Measurements from ENCODE around the gene POPDC2. TPM values are rescaled to one million over a fixed set of nuclear protein-coding genes. Genes with fewer than 3 reads are reported as not detected.
A peak's percentile ranks its signal among the peaks of the same experiment; 100 is the strongest.

POPDC2 gene
- total RNA-seq, 1 experiment from 2014 or later, result 0.37 TPM

- H2BK5ac ChIP-seq (ENCODE audit: insufficient read length, low read length), result no peak within 1 kb of the TSS
- peak within 1 kb of the TSS; percentile 43 for H2AFZ ChIP-seq (ENCODE audit: low read length)
- H2BK15ac ChIP-seq (ENCODE audit: low read depth, low read length), result no peak within 1 kb of the TSS
- no peaks in the 10 kb centered on the region for H3K9me3 Mint-ChIP-seq
- peaks cover 9 to 35% (median 29%) of the 10 kb centered on the region in 3 experiments for H3K36me3 Mint-ChIP-seq (ENCODE audit: insufficient read depth in 1 of 3, low read depth in 3 of 3)
- H3K79me1 ChIP-seq (ENCODE audit: insufficient read depth, low read depth, low read length, poor library complexity, severe bottlenecking), result no peaks in the 10 kb centered on the region
- H3K9ac ChIP-seq (ENCODE audit: extremely low read depth, insufficient read length, low read length), result peak within 1 kb of the TSS; percentile 95
- H3K18ac ChIP-seq (ENCODE audit: insufficient read length, low read depth, low read length), result peak within 1 kb of the TSS; percentile 66
- no peak for TF ChIP-seq CTCF (conservative IDR thresholded peaks at IDR 0.05)
- H3K27me3 ChIP-seq (ENCODE audit: insufficient read depth, low read length), result no peaks in the 10 kb centered on the region
- no peaks in the 10 kb centered on the region for H4K20me1 ChIP-seq (ENCODE audit: control insufficient read depth, insufficient read depth, insufficient read length)
- no peak within 1 kb of the TSS for H3T11ph ChIP-seq (ENCODE audit: low read length)
- peak within 1 kb of the TSS; percentile 73 for H3K14ac ChIP-seq (ENCODE audit: insufficient read depth, low read length)
- no peak within 1 kb of the TSS for H4K91ac ChIP-seq (ENCODE audit: insufficient read length, low read depth, low read length)
- H3K79me2 ChIP-seq (ENCODE audit: insufficient read depth, low read length), result peaks cover 5% of the 10 kb centered on the region; the same call in 1 of the 2 replicates
- no peaks in the 10 kb centered on the region for H3K27me3 Mint-ChIP-seq (ENCODE audit: low read depth)
- peak within 1 kb of the TSS; percentile 44 for H3K27ac ChIP-seq (ENCODE audit: insufficient read length, low read depth, low read length)
- no peak within 1 kb of the TSS for H3K56ac ChIP-seq (ENCODE audit: insufficient read length, low read depth, low read length)
- H3K23me2 ChIP-seq (ENCODE audit: insufficient read length, low read depth, low read length, poor library complexity, severe bottlenecking), result no peaks in the 10 kb centered on the region
- no peak within 1 kb of the TSS for H2BK120ac ChIP-seq (ENCODE audit: low read depth, low read length, poor library complexity, severe bottlenecking)
- peaks cover 17 to 19% of the 10 kb centered on the region in 2 experiments for H3K4me1 Mint-ChIP-seq
- H3K4me3 Mint-ChIP-seq, result peak within 1 kb of the TSS; percentile 86 to 96
- WGBS (ENCODE audit: extremely low coverage, insufficient read length, low lambda C conversion rate), result no CpG with 5 or more reads among the region's 54 CpGs
- H3K4me2 ChIP-seq (ENCODE audit: insufficient read depth, insufficient read length, low read length), result peak within 1 kb of the TSS; percentile 97
- DNase-seq, result peak; percentile 97
- no peak within 1 kb of the TSS for H2AK5ac ChIP-seq (ENCODE audit: insufficient read length, low read length)
- no peak within 1 kb of the TSS for H2BK20ac ChIP-seq (ENCODE audit: low read depth, low read length, poor library complexity, severe bottlenecking)
- no peak within 1 kb of the TSS for H4K8ac ChIP-seq (replicated peaks; ENCODE audit: insufficient read length, low read depth, low read length)
- H2BK12ac ChIP-seq (ENCODE audit: insufficient read length, low read depth, low read length), result no peak within 1 kb of the TSS
- no peak within 1 kb of the TSS for H3K4ac ChIP-seq (ENCODE audit: low read depth, low read length)
- H3K23ac ChIP-seq (ENCODE audit: insufficient read length, low read depth, low read length), result no peak within 1 kb of the TSS
- H3K9me3 ChIP-seq (ENCODE audit: control insufficient read depth, low read depth, low read length), result no peaks in the 10 kb centered on the region
- peak within 1 kb of the TSS; percentile 85 to 93 (median 90) for H3K27ac Mint-ChIP-seq
- H4K5ac ChIP-seq (ENCODE audit: insufficient read length, low read depth, low read length), result no peak within 1 kb of the TSS
- no peaks in the 10 kb centered on the region for H3K4me1 ChIP-seq (ENCODE audit: insufficient read depth, low read length)
These were observed 16.6 kb upstream of the POPDC2 start, which contains the start of gene COX17 for GRCh38 chr3:119676771-119677640. Gene COX17 (minus strand): TSS chr3:119677406. CDS start chr3:119677310, 96 bp downstream.
